GM12865 (cell line): ENCODE data around the gene ASPSCR1.
"Not testable (repeated sequence)": the region's sequence is repeated elsewhere in the genome, so short reads cannot be mapped to it uniquely, and the experiment has no call there.

Source experiments
- DNase-seq: peaks from one replicate; pipeline ENCODE4 v3.0.0; 2010; ENCODE audit warnings: low read depth
- H3K4me3 ChIP-seq: 2 replicates; pipeline ENCODE4 v1.5.1; 2011; ENCODE audit warnings: mild to moderate bottlenecking, low read depth, low read length, control low read depth
- CTCF ChIP-seq: IDR thresholded peaks from 2 replicates; pipeline ENCODE4 v1.5.1; 2011; ENCODE audit warnings: low read length, control low read depth, low read depth, inconsistent platforms; ENCODE audit not compliant: insufficient read depth; ENCODE audit errors: missing control alignments

ASPSCR1 gene

GRCh38 chr17:81978524-81979298 is 1.3 kb downstream of the ASPSCR1 start:
- DNase-seq, result no peak
- peak overlapping the region; percentile 84 for H3K4me3 ChIP-seq
- TF ChIP-seq CTCF, result no peak

DNA sequence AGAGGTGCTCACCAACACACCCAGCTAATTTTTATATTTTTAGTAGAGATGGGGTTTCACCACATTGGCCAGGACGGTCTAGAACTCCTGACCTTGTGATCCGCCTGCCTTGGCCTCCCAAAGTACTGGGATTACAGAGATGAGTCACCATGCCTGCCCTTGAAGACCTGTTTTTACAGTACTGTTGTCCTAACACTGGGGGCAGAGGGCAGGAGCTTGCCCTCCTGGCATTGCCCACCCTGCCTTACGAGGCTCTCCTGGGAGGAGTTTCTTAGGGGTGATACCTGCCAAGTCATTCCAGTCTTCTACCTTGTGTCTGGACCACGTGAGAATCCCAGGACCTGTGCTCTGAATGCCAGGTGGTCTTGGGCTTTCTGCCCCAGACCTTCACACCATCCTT is 2.7 kb downstream of the ASPSCR1 start:
- no peak for TF ChIP-seq CTCF
- no peak overlapping the region for H3K4me3 ChIP-seq
- DNase-seq, result no peak

GRCh38 chr17:81980707-81981343 is 3.4 kb downstream of the ASPSCR1 start:
- DNase-seq, result no peak
- no peak overlapping the region for H3K4me3 ChIP-seq
- no peak for TF ChIP-seq CTCF

GRCh38 chr17:81981511-81981910 is 4.1 kb downstream of the ASPSCR1 start:
- not testable (repeated sequence) for H3K4me3 ChIP-seq, DNase-seq

DNA sequence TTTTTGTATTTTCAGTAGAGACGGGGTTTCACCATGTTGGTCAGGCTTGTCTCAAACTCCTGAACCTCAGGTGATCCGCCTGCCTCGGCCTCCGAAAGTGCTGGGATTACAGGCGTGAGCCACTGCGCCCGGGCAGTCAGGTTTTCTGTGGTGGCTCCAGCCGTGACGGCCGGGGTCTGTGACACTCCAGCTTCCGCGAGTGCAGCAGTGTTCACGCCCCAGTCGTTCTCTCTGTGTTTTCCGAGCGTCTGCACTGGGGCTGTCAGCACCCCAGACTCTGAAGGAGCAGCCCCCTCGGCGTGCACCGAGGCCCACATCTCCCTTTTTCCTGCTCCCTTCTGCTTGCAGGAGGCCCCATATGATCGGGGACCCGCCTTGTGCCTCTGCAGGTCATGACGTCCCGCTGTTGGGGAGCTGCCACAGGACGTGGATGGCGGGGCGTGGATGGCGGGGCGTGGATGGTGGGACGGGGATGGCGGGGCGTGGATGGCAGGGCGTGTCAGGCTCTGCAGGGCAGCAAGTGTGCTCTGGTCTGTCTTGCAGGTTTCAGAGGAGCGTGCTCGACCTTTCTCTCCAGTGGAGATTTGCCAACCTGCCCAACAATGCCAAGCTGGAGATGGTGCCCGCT is 5.7 kb downstream of the ASPSCR1 start:
- no peak for TF ChIP-seq CTCF
- no peak overlapping the region for H3K4me3 ChIP-seq

DNA sequence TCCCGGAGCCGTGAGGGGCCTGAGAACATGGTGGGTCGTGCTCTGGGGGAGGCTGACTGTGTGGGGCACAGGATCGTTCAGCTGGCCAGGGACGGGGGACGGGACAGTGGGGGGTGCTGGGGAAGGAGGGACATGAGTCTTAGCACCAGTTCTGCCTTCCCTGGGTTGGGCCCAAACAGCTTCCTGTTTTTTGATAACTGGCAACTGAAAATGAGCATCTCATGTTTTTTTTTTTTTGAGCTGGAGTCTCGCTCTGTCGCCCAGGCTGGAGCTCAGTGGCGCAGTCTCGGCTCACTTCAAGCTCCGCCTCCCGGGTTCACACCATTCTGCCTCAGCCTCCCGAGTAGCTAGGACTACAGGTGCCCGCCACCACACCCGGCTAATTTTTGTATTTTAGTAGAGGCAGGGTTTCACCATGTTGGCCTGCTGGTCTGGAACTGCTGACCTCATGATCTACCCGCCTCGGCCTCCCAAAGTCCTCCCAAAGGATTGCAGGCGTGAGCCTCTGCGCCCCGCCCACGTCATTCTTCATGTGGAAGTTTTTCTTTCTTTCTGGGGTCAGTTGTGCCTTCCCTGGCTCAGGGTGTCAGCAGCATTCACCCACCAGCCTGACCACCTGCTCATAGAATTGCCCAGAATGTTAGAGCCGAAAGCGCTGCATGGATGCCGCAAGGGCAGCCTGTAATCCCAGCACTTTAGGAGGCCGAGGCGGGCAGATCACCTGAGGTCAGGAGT is 6.4 kb downstream of the ASPSCR1 start:
- no peak for DNase-seq
- no peak overlapping the region for H3K4me3 ChIP-seq
- TF ChIP-seq CTCF, result no peak

More for the DNA sequence above, 5.7 kb downstream of the ASPSCR1 start:
- DNase-seq, result no peak

DNA sequence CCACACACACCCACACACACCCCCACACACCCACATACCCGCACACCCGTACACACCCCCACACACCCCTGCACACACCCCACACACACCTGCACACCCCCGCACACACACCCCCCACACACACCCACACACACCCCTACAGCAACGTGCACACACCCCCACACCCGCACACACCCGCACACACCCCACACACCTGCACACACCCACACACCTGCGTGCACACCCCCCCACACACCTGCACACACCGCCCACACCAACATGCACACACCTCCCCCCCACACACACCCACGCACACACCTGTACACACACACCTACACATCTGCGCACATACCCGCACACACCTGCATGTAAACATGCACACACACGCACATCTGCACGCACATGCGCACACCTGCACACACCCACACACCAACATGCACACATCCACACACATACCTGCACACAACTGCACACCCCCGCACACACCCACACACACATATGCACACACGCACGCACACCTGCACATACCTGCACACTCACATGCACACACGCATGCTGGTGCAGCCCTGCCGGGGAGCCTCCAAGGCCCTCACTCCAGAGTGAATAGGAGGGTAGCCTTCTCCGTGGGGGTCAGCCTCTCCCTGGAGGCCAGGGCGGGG is 7.5 kb downstream of the ASPSCR1 start:
- H3K4me3 ChIP-seq, result no peak overlapping the region
- DNase-seq, result no peak
- TF ChIP-seq CTCF, result no peak
